HG03378 (cell line): ENCODE measurements around the gene TNKS2.
"Not testable (repeated sequence)": the region's sequence is repeated elsewhere in the genome, so short reads cannot be mapped to it uniquely, and the experiment has no call there.

Source experiments
- ATAC-seq: cut with Tn5 transposase; IDR thresholded peaks from one replicate; pipeline ENCODE4 v1.9.1; 2021; ENCODE audit warnings: mild to moderate bottlenecking, moderate library complexity; ENCODE audit not compliant: unreplicated experiment

The TNKS2 gene

GRCh38 chr10:91797874-91798648 is at the start of gene TNKS2:
Gene TNKS2 (plus strand): TSS chr10:91798426. CDS start chr10:91798691, 265 bp downstream.
- ATAC-seq: peak; percentile 58

GRCh38 chr10:91749592-91749991 is 48.6 kb upstream of the TNKS2 start:
- not testable (repeated sequence) for ATAC-seq

DNA sequence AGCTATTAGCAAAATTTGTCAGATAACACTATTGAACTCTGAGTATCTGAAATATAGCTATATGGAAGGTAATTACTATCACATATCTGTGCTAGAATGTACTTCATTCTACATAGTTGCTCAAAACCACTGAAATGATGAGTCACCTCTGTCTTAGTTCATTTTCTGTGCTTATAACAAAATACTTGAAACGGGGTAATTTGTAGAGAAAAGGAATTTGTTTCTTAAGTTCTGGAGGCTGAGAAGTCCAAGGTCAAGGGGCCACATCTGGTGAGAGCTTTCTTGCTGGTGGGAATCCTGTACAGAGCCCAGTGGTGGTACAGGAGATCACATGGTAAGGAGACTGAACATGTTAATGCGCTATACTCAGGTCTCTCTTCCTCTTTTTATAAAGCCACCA is 41.9 kb upstream of the TNKS2 start:
- no peak for ATAC-seq

DNA sequence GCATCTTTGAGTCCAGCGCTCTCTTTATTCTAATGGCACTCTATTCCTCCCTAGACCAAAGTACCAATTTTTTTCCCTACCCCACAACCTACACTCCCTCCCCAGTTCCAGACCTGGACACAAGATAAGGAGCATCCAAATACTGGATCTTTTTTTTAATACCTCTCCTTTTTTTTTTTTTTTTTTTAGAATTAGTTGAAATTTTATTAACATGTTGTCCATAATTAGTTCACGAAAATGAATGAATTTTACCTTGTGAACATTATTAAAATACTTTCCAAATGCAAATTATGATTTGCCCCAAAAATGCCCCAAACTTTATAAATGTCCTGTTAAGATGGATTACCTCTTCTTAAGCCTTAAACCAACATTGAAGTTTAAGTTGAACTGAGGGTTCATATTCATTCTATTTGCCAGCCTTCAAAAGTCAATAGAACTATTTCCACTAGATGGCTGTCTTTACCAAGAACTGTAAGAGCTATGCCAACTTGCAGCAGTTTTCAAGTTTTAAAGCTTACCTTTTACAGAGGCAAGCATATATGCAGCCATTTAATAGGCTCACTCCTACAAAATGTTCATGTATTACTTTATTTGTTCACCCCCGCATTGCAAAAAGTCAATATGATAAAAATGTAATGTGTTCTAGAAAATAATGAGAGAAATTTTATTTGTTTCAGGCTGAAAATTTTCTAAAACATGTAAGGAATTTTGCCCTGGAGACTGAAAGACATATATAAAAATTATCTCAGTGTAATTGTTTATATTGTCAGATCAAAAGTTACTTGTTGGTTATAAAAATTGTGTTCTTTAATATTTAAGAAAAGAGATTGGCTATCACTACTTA is 39.7 kb upstream of the TNKS2 start:
- ATAC-seq: no peak

DNA sequence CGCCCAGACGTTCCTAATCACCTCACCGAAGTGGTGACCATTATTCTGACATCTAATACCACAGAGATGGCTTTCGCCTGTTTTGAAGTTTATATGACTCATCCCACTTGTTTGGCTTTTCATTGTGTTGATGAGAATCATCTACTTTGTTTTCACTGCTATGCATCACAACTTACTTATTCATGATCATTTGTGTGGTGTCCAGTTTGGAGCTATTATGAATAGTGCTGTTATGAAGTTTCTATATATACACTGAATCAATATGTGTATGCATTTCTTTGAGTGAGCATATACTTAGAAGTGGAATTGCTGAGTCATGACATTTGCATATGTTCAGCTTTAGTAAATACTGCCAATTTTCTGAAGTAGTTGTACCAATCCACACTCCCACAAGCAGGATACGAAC is 38.6 kb upstream of the TNKS2 start:
- ATAC-seq: no peak

DNA sequence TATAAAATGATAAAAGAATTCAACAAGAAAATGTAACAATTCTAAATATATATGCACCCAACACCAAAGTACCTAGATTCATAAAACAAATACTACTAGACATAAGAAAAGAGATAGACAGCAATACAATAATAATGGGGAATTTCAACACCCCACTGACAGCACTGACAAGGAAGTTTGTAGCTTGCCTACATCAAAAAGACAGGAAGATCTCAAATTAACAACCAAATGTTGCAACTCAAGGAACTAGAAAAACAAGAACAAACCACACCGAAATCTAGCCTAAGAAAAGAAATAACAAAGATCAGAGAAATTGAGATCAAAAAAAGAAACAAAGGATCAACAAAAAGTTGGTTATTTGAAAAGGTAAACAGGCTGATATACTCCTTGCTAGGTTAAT is 36.5 kb upstream of the TNKS2 start:
- ATAC-seq: no peak

DNA sequence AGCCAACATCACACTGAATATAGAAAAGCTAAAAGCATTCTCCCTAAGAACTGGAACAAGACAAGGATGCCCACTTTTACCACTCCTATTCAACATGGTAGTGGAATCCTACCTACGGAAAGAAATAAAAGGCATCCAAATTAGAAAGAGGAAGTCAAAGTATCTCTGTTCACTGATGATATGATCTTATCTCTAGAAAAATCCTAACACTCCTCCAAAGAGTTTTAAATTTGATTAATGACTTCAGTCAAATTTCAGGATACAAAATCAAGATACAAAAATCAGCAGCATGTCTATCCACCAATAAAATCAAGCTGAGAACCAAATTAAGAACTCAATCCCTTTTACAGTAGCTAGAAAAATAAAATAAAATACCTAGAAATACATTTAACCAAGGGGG is 35.3 kb upstream of the TNKS2 start:
- no peak for ATAC-seq

GRCh38 chr10:91766676-91767075 is 31.6 kb upstream of the TNKS2 start:
- ATAC-seq: no peak

DNA sequence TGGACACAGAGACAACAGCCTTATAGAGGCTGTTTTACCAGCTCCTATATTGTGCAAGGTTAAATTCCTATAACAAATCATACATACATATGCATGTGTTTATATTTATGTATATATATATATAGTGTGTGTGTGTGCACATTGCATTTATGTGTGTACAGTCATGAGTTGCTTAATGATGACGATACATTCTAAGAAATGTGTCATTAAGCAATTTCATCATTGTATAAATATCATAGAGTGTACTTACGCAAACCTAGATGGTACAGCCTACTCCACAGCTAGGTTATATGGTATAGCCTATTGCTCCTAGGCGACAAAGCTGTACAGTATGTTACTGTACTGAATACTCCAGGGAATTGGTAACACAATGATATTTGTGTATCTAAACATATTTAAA is 30.1 kb upstream of the TNKS2 start:
- ATAC-seq: no peak

GRCh38 chr10:91771907-91772306 is 26.3 kb upstream of the TNKS2 start:
- no peak for ATAC-seq

- ATAC-seq: no peak
Measured at GRCh38 chr10:91772461-91772860, 25.8 kb upstream of the TNKS2 start.

- no peak for ATAC-seq
Measured at GRCh38 chr10:91772869-91773268, 25.4 kb upstream of the TNKS2 start.

GRCh38 chr10:91774571-91774970 is 23.7 kb upstream of the TNKS2 start:
- no peak for ATAC-seq

DNA sequence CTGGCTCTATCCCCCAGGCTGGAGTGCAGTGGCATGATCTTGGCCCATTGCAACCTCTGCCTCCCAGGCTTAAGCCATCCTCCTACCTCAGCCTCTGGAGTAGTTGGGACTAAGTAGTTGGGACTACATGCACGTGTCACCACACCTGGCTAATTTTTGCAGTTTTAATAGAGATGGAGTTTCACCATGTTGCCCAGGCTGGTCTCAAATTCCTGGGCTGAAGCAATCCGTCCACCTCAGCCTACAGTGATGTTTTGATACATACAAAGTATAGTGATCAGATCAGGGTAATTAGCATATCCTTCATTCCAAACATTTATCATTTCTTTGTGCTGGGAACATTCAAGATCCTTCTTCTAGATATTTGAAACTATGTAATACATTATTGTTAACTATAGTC is 22.5 kb upstream of the TNKS2 start:
- ATAC-seq: no peak

DNA sequence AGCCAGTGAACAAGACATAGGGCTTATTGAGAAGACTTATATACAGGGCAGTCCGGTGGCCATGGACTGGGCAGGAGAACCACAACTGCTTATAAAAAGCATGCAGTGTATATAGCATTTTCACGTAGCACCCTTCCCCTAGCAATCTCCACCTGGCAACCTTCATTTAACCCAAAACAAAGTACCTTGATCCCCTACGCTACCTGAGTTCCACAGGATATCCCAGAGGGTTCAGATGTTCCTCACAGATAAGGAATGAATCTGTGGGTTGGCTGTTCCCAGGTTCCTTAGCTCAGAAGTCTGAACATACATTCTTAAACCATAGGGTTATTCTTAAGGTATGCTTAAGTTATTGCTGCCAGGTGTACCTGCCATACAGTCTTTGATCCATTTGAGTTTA is 22.0 kb upstream of the TNKS2 start:
- no peak for ATAC-seq

- no peak for ATAC-seq
Measured at GRCh38 chr10:91778485-91778884, 19.7 kb upstream of the TNKS2 start.

GRCh38 chr10:91779011-91779605 is 19.1 kb upstream of the TNKS2 start:
- no peak for ATAC-seq

- no peak for ATAC-seq
Measured at GRCh38 chr10:91782539-91782938, 15.7 kb upstream of the TNKS2 start.

DNA sequence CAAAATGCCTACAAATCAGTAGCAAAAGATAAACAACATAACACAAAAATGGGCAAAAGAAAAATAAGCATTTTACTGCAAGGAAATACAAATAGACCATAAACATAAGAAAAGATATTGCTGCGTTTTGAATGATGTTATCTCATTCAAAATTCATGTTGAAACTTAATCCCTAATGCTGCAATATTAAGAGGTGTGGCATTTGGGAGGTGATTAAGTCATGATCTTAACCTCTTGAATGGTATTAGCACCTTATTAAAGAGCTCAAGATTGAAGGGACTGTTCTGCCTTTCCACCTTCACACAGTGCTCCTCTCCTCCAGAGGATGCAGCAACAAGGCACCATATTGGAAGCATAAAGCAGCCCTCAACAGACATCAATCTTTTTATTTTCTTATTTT is 12.4 kb upstream of the TNKS2 start:
- ATAC-seq: no peak

- no peak for ATAC-seq
Measured at GRCh38 chr10:91787258-91787657, 11.0 kb upstream of the TNKS2 start.

- ATAC-seq: no peak
Measured at GRCh38 chr10:91787810-91788209, 10.4 kb upstream of the TNKS2 start.

GRCh38 chr10:91788527-91788926 is 9.7 kb upstream of the TNKS2 start:
- no peak for ATAC-seq
